ENCODE results near the gene SCAND1. TPM values are rescaled to one million over a fixed set of nuclear protein-coding genes. Genes with fewer than 3 reads are reported as not detected.

The SCAND1 gene
- total RNA-seq (2022; extraction: Qiagen RNA extraction; ENCODE audit: low read depth) = 55.1 to 105 TPM (median 90.7 TPM) in 5 replicates

DNA sequence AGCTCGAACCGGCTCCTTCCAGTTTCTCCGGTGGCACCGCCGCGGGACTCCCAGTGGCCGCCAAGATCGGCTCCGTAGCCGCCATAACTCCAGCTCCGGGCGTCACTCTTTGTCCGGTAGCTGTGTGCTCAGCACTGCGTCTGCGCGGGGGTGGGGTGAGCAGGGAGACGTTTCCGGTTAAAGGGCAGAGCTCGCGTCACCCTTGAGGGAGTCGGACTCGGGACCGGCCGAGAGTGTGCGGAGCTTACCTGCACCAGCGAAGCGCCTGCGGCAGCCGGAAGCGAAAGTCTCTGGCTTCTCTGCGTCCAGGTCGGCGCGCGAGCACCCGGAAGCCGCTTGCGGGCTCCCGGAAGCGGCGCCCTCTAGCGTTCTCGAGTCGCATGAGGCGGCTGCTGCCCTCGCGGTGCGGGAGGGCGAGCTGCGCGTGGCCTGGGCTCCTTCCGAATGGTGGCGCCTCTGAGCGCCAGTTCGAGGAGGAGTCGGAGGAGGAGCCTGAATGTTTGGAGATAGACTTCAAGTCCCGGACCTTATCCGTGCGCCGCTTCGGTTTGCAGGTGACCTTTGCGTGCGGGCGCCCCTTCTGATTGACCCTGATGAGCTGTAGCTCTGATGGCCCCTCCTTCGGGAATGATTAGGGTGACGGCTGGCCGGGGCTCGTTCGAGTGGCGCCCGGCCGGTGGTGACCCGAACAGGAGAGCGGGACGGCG is at the start of gene SCAND1:
Gene SCAND1 (minus strand): TSS at position 303 of the 707 bp plus-strand sequence. CDS start 218 bp downstream, at position 85.

GRCh38 chr20:35967979-35968640 is 13.8 kb upstream of the SCAND1 start, which contains the start of gene CNBD2:
Gene CNBD2, plus strand, starts transcription at chr20:35968590. Its CDS starts 173 bp downstream, at chr20:35968763.

Other genes starting within 250 kb of the SCAND1 start
- gene RBM39, start 212.2 kb downstream of the SCAND1 start, total RNA-seq (2022; extraction: Qiagen RNA extraction; ENCODE audit: low read depth) = 187 to 251 TPM (median 200 TPM) in 5 replicates
- gene PHF20, start 182.5 kb downstream of the SCAND1 start, total RNA-seq (2022; extraction: Qiagen RNA extraction; ENCODE audit: low read depth) = 25.6 to 39.8 TPM (median 27.9 TPM) in 5 replicates
- 3.7 to 7.7 TPM (median 5.7 TPM) in 5 replicates for gene CNBD2, start 14.1 kb upstream of the SCAND1 start, total RNA-seq (2022; extraction: Qiagen RNA extraction; ENCODE audit: low read depth)
- gene EPB41L1, start 200.2 kb upstream of the SCAND1 start, total RNA-seq (2022; extraction: Qiagen RNA extraction; ENCODE audit: low read depth) = 49.9 to 76.5 TPM (median 64.0 TPM) in 5 replicates

All from A549 treated with ZK216348 at 1 μM for 4 hours (cell line).